SJCRH30 (cell line): Measurements from ENCODE around the gene TGM5. TPM values are rescaled to one million over a fixed set of nuclear protein-coding genes. Genes with fewer than 3 reads are reported as not detected.
"Not testable (repeated sequence)": the region's sequence is repeated elsewhere in the genome, so short reads cannot be mapped to it uniquely, and the experiment has no call there.

Experiments
- DNase-seq, 2 experiments: peaks; one replicate each; pipeline ENCODE4 v3.0.0-alpha.2; 2015 to 2020
- H3K27ac ChIP-seq: fragments of 250-450 bp; sonication (Bioruptor Pico); 2 replicates; pipeline ENCODE4 v1.5.1; 2020; ENCODE audit warnings: mild to moderate bottlenecking, moderate library complexity
- H3K27me3 ChIP-seq: fragments of 250-450 bp; sonication (Bioruptor Pico); 2 replicates; pipeline ENCODE4 v1.5.1; 2020; ENCODE audit warnings: mild to moderate bottlenecking, moderate library complexity
- H3K36me3 ChIP-seq: fragments of 250-450 bp; sonication (Bioruptor Pico); 2 replicates; pipeline ENCODE4 v1.5.1; 2020; ENCODE audit warnings: mild to moderate bottlenecking, moderate library complexity
- H3K4me1 ChIP-seq: fragments of 250-450 bp; sonication (Bioruptor Pico); 2 replicates; pipeline ENCODE4 v1.5.1; 2020; ENCODE audit warnings: mild to moderate bottlenecking, moderate library complexity
- H3K4me3 ChIP-seq: fragments of 250-450 bp; sonication (Bioruptor Pico); 2 replicates; pipeline ENCODE4 v1.5.1; 2020; ENCODE audit warnings: mild to moderate bottlenecking, moderate library complexity
- H3K9me3 ChIP-seq: fragments of 250-450 bp; sonication (Bioruptor Pico); replicated peaks from 2 replicates; pipeline ENCODE4 v1.5.1; 2020; ENCODE audit warnings: mild to moderate bottlenecking, moderate library complexity
- total RNA-seq: library from RNA; depleted of rRNA; stranded (reverse); fragments of >200 nt; shearing (Covaris generic); gene quantifications from 2 replicates; pipeline ENCODE4 v1.2.3, GENCODE V29; 2014

TGM5 gene
- total RNA-seq, 1 experiment from 2014 or later = not detected

GRCh38 chr15:43246261-43246774, 20.4 kb downstream of the TGM5 start:
- no peak for DNase-seq

GRCh38 chr15:43244092-43244491, 22.6 kb downstream of the TGM5 start:
- Histone ChIP-seq H3K4me1 (no peaks in the 10 kb centered on the region), H3K27ac (no peak overlapping the region), H3K9me3 (no peaks in the 10 kb centered on the region), H3K27me3 (peaks cover 6% of the 10 kb centered on the region; the same call in 1 of the 2 replicates), H3K4me3 (no peak overlapping the region), H3K36me3 (no peaks in the 10 kb centered on the region)
- no peak for DNase-seq

More at GRCh38 chr15:43246261-43246774, 20.4 kb downstream of the TGM5 start:
- Histone ChIP-seq H3K27me3 (peaks cover 6% of the 10 kb centered on the region; the same call in 1 of the 2 replicates), H3K4me1 (peaks cover 4% of the 10 kb centered on the region; the same call in 1 of the 2 replicates), H3K27ac (no peak overlapping the region), H3K9me3 (no peaks in the 10 kb centered on the region), H3K36me3 (no peaks in the 10 kb centered on the region), H3K4me3 (no peak overlapping the region)

- Histone ChIP-seq H3K27ac (no peak overlapping the region), H3K27me3 (peaks cover 6% of the 10 kb centered on the region; the same call in 1 of the 2 replicates), H3K4me3 (no peak overlapping the region), H3K36me3 (no peaks in the 10 kb centered on the region), H3K4me1 (no peaks in the 10 kb centered on the region), H3K9me3 (no peaks in the 10 kb centered on the region)
- no peak for DNase-seq
Measured at GRCh38 chr15:43243020-43243645, 23.6 kb downstream of the TGM5 start.

- Histone ChIP-seq H3K27ac (no peak overlapping the region), H3K9me3 (no peaks in the 10 kb centered on the region), H3K4me1 (no peaks in the 10 kb centered on the region), H3K36me3 (no peaks in the 10 kb centered on the region), H3K4me3 (no peak overlapping the region), H3K27me3 (peaks cover 6% of the 10 kb centered on the region; the same call in 1 of the 2 replicates)
- DNase-seq = no peak
Measured at GRCh38 chr15:43242616-43243015, 24.1 kb downstream of the TGM5 start.

GRCh38 chr15:43241100-43241499, 25.6 kb downstream of the TGM5 start:
- Histone ChIP-seq H3K27ac (no peak overlapping the region), H3K4me3 (no peak overlapping the region), H3K27me3 (peaks cover 6% of the 10 kb centered on the region; the same call in 1 of the 2 replicates), H3K4me1 (no peaks in the 10 kb centered on the region), H3K9me3 (no peaks in the 10 kb centered on the region), H3K36me3 (no peaks in the 10 kb centered on the region)
- no peak for DNase-seq

- Histone ChIP-seq H3K4me3 (no peak overlapping the region), H3K27ac (no peak overlapping the region), H3K4me1 (no peaks in the 10 kb centered on the region), H3K27me3 (peaks cover 6% of the 10 kb centered on the region; the same call in 1 of the 2 replicates), H3K9me3 (no peaks in the 10 kb centered on the region), H3K36me3 (no peaks in the 10 kb centered on the region)
- DNase-seq = no peak
Measured at GRCh38 chr15:43239732-43240491, 26.8 kb downstream of the TGM5 start.

- H3K4me3 ChIP-seq = no peak overlapping the region
- H3K27ac ChIP-seq = no peak overlapping the region
- DNase-seq = no peak
- no peaks in the 10 kb centered on the region for H3K9me3 ChIP-seq
- H3K4me1 ChIP-seq = no peaks in the 10 kb centered on the region
- no peaks in the 10 kb centered on the region for H3K27me3 ChIP-seq
- H3K36me3 ChIP-seq = no peaks in the 10 kb centered on the region
Measured at GRCh38 chr15:43238671-43239131, 28.0 kb downstream of the TGM5 start.

- peak in 1 of 2 experiments; percentile 17 for DNase-seq
- Histone ChIP-seq H3K9me3 (no peaks in the 10 kb centered on the region), H3K36me3 (no peaks in the 10 kb centered on the region), H3K4me3 (no peak overlapping the region), H3K27ac (no peak overlapping the region), H3K4me1 (no peaks in the 10 kb centered on the region), H3K27me3 (no peaks in the 10 kb centered on the region)
Measured at GRCh38 chr15:43237842-43238470, 28.8 kb downstream of the TGM5 start.

- Histone ChIP-seq H3K9me3 (no peaks in the 10 kb centered on the region), H3K36me3 (no peaks in the 10 kb centered on the region), H3K27ac (no peak overlapping the region), H3K4me1 (no peaks in the 10 kb centered on the region), H3K27me3 (no peaks in the 10 kb centered on the region), H3K4me3 (no peak overlapping the region)
- DNase-seq = no peak
Measured at GRCh38 chr15:43235536-43235935, 31.2 kb downstream of the TGM5 start.

GRCh38 chr15:43232289-43232874, 34.3 kb downstream of the TGM5 start:
- no peaks in the 10 kb centered on the region for H3K9me3 ChIP-seq
- no peaks in the 10 kb centered on the region for H3K27me3 ChIP-seq
- H3K27ac ChIP-seq = no peak overlapping the region
- H3K36me3 ChIP-seq = no peaks in the 10 kb centered on the region
- DNase-seq = no peak
- H3K4me1 ChIP-seq = no peaks in the 10 kb centered on the region
- no peak overlapping the region for H3K4me3 ChIP-seq

- Histone ChIP-seq H3K36me3 (no peaks in the 10 kb centered on the region), H3K9me3 (no peaks in the 10 kb centered on the region), H3K4me1 (no peaks in the 10 kb centered on the region), H3K27me3 (no peaks in the 10 kb centered on the region), H3K4me3 (no peak overlapping the region), H3K27ac (no peak overlapping the region)
- DNase-seq = no peak
Measured at GRCh38 chr15:43230640-43231115, 36.0 kb downstream of the TGM5 start.

GRCh38 chr15:43229977-43230376, 36.8 kb downstream of the TGM5 start:
- Histone ChIP-seq H3K4me1 (no peaks in the 10 kb centered on the region), H3K27ac (no peak overlapping the region), H3K27me3 (no peaks in the 10 kb centered on the region), H3K4me3 (no peak overlapping the region), H3K9me3 (no peaks in the 10 kb centered on the region), H3K36me3 (no peaks in the 10 kb centered on the region)
- DNase-seq = no peak

GRCh38 chr15:43226436-43227305, 40.1 kb downstream of the TGM5 start:
- Histone ChIP-seq H3K4me1 (no peaks in the 10 kb centered on the region), H3K27ac (no peak overlapping the region), H3K27me3 (peaks cover 6% of the 10 kb centered on the region; the same call in 1 of the 2 replicates), H3K9me3 (no peaks in the 10 kb centered on the region), H3K36me3 (no peaks in the 10 kb centered on the region), H3K4me3 (no peak overlapping the region)
- no peak for DNase-seq

- not testable (repeated sequence) for H3K9me3 ChIP-seq, H3K27ac ChIP-seq, H3K36me3 ChIP-seq, H3K27me3 ChIP-seq, DNase-seq, H3K4me1 ChIP-seq, H3K4me3 ChIP-seq
Measured at GRCh38 chr15:43225950-43226255, 40.8 kb downstream of the TGM5 start.
